SK-N-SH treated with all-trans-retinoic acid at 6 μM for 48 hours (cell line): ENCODE data around the gene TRAK1.
A peak's percentile ranks its signal among the peaks of the same experiment; 100 is the strongest.

ENCODE experiments used
- ATAC-seq: fragments of 200-7000 bp; cut with Tn5 transposase; 3 replicates; pipeline ENCODE4 v1.9.1; 2020; ENCODE audit warnings: mild to moderate bottlenecking, moderate library complexity
- BACH2 ChIP-seq: fragments of 250-450 bp; sonication (Bioruptor Pico); IDR thresholded peaks from 2 replicates; pipeline ENCODE4 v1.9.0; 2021; ENCODE audit warnings: mild to moderate bottlenecking, borderline replicate concordance
- CSDC2 ChIP-seq: fragments of 250-450 bp; sonication (Bioruptor Pico); IDR thresholded peaks from 2 replicates; pipeline ENCODE4 v1.5.0; 2020; ENCODE audit warnings: mild to moderate bottlenecking, moderate library complexity
- ESRRG ChIP-seq: fragments of 250-450 bp; sonication (Bioruptor Pico); IDR thresholded peaks from 2 replicates; pipeline ENCODE4 v1.6.1; 2021; ENCODE audit warnings: mild to moderate bottlenecking
- ISL1 ChIP-seq: fragments of 250-450 bp; sonication (Bioruptor Pico); IDR thresholded peaks from 2 replicates; pipeline ENCODE4 v2.1.2; 2022; ENCODE audit warnings: mild to moderate bottlenecking, moderate library complexity
- PPARA ChIP-seq: fragments of 250-450 bp; sonication (Bioruptor Pico); IDR thresholded peaks from 2 replicates; pipeline ENCODE4 v1.5.0; 2020; ENCODE audit warnings: mild to moderate bottlenecking, borderline replicate concordance
- RARB ChIP-seq: fragments of 250-450 bp; sonication (Bioruptor Pico); IDR thresholded peaks from 2 replicates; pipeline ENCODE4 v1.8.0; 2021; ENCODE audit warnings: mild to moderate bottlenecking, moderate library complexity
- TCF4 ChIP-seq: fragments of 250-450 bp; sonication (Bioruptor Pico); IDR thresholded peaks from 2 replicates; pipeline ENCODE4 v1.8.0; 2021; ENCODE audit warnings: mild to moderate bottlenecking, moderate library complexity, borderline replicate concordance
- TOX ChIP-seq: fragments of 250-450 bp; sonication (Bioruptor Pico); IDR thresholded peaks from 2 replicates; pipeline ENCODE4 v1.8.0; 2021; ENCODE audit warnings: mild to moderate bottlenecking, moderate library complexity, borderline replicate concordance
- ZFP30 ChIP-seq: fragments of 450-650 bp; formaldehyde crosslinking; IDR thresholded peaks from 2 replicates; pipeline ENCODE4 v1.5.0; 2022; ENCODE audit warnings: mild to moderate bottlenecking, moderate library complexity
- ZNF565 ChIP-seq: fragments of 450-650 bp; formaldehyde crosslinking; conservative IDR thresholded peaks from 2 replicates; pipeline ENCODE4 v1.5.0; 2020; ENCODE audit warnings: low read depth, mild to moderate bottlenecking, moderate library complexity
- ZNF70 ChIP-seq: fragments of 450-650 bp; formaldehyde crosslinking; IDR thresholded peaks from 2 replicates; pipeline ENCODE4 v1.5.0; 2020; ENCODE audit warnings: mild to moderate bottlenecking, moderate library complexity
- ZNF8 ChIP-seq: fragments of 450-650 bp; formaldehyde crosslinking; IDR thresholded peaks from 2 replicates; pipeline ENCODE4 v1.5.0; 2020; ENCODE audit warnings: mild to moderate bottlenecking, moderate library complexity
- TF ChIP-seq, protein P1 (sequence below): fragments of 250-450 bp; sonication (Bioruptor Pico); IDR thresholded peaks from 2 replicates; pipeline ENCODE4 v1.5.0; 2020; ENCODE audit warnings: mild to moderate bottlenecking, moderate library complexity
- TF ChIP-seq, protein P2 (sequence below): fragments of 250-450 bp; sonication (Bioruptor Pico); IDR thresholded peaks from 2 replicates; pipeline ENCODE4 v1.8.0; 2021; ENCODE audit warnings: low read depth, mild to moderate bottlenecking, moderate library complexity, borderline replicate concordance
- TF ChIP-seq, protein P3 (sequence below): fragments of 250-450 bp; sonication (Bioruptor Pico); IDR thresholded peaks from 2 replicates; pipeline ENCODE4 v1.5.1; 2021; ENCODE audit warnings: mild to moderate bottlenecking, moderate library complexity
- TF ChIP-seq, protein P4 (sequence below): fragments of 250-450 bp; sonication (Bioruptor Pico); IDR thresholded peaks from 2 replicates; pipeline ENCODE4 v1.8.0; 2020; ENCODE audit warnings: mild to moderate bottlenecking, moderate library complexity, borderline replicate concordance

The TRAK1 gene

DNA sequence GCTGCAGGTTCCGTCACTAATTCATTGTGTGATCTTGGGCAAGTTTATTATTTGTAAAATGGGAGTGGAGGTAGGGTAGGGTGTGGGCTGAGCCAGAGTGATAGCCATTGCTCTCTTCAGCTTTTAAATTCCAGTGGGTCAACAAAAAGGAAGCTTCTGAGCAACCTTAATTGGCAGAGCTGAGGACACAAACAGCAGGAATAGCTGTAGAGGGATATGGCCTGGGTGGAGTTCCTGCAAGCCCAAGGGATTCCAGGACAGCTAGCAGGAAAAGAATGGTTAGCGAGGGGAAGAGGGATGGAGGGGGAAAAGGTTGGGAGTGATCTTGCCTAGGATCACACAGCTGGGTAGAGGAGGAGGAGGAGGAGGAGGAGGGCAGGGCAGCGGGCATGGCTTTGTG, 163.4 kb downstream of the TRAK1 start (continued):
- TF ChIP-seq, protein P1, sequence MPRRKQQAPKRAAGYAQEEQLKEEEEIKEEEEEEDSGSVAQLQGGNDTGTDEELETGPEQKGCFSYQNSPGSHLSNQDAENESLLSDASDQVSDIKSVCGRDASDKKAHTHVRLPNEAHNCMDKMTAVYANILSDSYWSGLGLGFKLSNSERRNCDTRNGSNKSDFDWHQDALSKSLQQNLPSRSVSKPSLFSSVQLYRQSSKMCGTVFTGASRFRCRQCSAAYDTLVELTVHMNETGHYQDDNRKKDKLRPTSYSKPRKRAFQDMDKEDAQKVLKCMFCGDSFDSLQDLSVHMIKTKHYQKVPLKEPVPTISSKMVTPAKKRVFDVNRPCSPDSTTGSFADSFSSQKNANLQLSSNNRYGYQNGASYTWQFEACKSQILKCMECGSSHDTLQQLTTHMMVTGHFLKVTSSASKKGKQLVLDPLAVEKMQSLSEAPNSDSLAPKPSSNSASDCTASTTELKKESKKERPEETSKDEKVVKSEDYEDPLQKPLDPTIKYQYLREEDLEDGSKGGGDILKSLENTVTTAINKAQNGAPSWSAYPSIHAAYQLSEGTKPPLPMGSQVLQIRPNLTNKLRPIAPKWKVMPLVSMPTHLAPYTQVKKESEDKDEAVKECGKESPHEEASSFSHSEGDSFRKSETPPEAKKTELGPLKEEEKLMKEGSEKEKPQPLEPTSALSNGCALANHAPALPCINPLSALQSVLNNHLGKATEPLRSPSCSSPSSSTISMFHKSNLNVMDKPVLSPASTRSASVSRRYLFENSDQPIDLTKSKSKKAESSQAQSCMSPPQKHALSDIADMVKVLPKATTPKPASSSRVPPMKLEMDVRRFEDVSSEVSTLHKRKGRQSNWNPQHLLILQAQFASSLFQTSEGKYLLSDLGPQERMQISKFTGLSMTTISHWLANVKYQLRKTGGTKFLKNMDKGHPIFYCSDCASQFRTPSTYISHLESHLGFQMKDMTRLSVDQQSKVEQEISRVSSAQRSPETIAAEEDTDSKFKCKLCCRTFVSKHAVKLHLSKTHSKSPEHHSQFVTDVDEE: no peak
- no peak for TF ChIP-seq ISL1
- TF ChIP-seq BACH2 (CRISPR knock-in tag): no peak
- TF ChIP-seq TOX (CRISPR knock-in tag): no peak
- TF ChIP-seq, all 23 proteins: peak for 0

DNA sequence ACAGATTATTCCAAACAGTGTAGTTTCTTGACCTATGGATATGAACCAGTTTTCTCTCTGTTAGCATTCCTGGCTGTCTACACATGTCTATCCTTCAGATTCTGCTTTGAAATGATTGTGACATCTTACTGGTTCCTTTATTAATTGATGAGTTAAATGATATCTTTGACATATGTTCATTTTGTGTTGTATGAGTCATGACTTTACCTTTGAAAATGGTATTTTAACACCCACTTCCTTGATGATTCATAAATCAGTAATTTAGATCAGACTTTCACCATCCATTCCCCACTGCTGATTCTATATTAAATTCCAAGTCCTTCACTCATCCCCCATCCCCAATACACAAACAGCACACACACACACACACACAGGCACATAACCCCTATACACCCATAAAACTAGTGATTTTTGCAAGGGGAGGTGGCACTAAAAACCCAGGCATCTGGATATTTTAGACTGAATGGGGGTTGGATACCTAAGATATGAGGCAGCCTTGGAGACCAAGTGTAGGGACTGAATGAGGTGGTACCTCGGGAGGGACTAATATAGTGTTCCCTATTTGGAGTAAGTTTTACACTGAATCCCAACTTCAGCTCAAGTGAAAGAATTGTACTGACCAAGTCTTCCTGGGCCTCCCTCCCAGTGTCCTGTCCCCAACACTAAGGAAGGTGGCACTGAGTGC, 165.1 kb downstream of the TRAK1 start:
- TF ChIP-seq ZNF8 (CRISPR knock-in tag) (no peak), ISL1 (peak; percentile 56)
- ATAC-seq: peak; percentile 53; the same call in 2 of the 3 replicates

DNA sequence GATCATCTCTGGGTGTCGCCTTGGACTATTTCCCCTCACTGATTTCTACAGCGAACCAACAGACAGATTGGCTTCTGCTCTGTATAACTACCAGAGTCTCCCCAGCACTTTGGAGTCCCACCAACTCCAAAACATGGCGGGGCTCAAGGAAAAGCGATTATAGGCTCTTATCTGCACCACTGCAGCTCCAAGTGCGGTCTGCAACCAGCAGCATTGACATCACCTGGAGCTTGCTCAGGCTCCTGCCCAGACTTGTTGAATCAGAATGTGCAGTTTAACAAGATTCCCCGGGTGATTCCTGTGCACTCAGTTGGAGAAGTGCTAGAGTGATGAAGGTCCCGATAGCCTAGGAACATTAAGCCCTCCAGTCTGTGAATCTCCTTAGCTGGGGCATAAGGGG, 165.8 kb downstream of the TRAK1 start:
- ATAC-seq: no peak
- no peak for TF ChIP-seq RARB (CRISPR knock-in tag)
- TF ChIP-seq ZFP30: no peak

DNA sequence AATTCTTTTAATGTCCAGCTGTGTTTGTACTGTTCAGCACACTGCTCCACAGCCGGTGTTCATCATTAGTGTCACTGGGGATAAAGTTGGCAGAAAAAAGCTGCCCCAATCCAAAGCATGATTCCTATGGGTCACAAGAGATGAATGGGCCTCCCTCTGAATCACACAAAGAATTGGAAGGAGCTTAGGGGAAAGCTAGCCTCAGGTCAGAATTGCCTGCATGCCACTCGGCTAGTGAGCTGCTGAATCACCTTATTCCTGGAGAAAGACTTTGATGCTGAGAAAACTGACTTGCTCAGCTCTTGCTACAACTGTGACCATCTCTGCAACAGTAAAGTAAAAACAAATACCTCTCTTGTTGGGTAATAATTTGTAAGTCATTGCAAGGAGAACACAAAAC, 171.4 kb downstream of the TRAK1 start:
- TF ChIP-seq ZNF8 (CRISPR knock-in tag) (no peak), ISL1 (no peak)
- ATAC-seq: no peak

DNA sequence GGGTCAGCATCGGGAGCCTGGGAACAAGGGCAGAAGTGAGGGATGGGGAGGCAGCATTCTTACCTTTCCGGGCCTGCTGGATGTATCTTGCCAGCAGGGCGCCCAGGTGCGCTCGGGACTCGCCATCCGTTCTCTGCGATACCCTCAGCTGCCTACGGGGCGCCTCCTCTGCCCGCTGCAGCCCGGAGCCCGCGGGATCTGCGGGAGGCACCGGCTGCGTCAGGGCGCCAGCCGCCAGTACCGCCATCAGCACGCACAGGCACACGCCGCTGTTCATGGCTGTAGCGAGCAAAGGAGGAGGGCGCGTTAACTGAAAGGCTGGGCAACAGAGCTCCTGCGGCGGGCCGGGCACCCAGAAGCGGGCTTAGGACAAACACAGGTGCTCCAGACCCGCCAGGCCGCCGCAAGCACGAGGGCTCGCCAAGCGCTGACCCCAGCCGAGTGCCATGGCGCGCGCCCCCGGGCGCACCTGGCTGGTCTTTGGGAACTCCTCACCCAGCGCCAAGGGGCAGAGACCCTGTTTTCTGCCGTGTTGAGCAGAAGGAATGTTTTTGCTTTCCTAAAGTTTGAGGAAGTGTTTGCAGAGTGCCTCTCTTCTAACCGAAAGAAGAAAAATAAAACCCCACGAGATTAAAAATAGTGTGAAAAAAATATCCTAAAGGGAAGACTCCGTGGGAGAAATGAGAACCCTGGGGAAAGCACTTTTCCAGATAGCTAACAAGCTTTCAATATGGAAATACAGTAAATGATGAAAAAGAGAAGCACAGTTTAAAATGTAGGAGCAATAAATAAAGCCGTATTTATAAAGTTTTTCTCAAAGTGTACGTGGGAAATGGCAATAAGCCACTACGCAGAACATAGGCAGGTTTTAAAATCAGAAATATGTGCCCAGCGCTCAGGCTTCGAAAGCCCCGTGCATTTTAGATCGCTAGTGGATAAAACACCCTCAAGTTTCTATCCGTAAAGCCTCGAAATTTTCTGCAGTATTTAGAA, 172.5 kb downstream of the TRAK1 start:
- TF ChIP-seq ZNF8 (CRISPR knock-in tag) (no peak), ZNF565 (CRISPR knock-in tag) (no peak), ISL1 (no peak), CSDC2 (CRISPR knock-in tag) (no peak), TOX (CRISPR knock-in tag) (no peak), TCF4 (CRISPR knock-in tag) (no peak), ESRRG (no peak), PPARA (CRISPR knock-in tag) (no peak)
- TF ChIP-seq, protein P1: no peak
- TF ChIP-seq, protein P2, sequence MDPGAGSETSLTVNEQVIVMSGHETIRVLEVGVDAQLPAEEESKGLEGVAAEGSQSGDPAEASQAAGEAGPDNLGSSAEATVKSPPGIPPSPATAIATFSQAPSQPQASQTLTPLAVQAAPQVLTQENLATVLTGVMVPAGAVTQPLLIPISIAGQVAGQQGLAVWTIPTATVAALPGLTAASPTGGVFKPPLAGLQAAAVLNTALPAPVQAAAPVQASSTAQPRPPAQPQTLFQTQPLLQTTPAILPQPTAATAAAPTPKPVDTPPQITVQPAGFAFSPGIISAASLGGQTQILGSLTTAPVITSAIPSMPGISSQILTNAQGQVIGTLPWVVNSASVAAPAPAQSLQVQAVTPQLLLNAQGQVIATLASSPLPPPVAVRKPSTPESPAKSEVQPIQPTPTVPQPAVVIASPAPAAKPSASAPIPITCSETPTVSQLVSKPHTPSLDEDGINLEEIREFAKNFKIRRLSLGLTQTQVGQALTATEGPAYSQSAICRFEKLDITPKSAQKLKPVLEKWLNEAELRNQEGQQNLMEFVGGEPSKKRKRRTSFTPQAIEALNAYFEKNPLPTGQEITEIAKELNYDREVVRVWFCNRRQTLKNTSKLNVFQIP (CRISPR knock-in tag): no peak

DNA sequence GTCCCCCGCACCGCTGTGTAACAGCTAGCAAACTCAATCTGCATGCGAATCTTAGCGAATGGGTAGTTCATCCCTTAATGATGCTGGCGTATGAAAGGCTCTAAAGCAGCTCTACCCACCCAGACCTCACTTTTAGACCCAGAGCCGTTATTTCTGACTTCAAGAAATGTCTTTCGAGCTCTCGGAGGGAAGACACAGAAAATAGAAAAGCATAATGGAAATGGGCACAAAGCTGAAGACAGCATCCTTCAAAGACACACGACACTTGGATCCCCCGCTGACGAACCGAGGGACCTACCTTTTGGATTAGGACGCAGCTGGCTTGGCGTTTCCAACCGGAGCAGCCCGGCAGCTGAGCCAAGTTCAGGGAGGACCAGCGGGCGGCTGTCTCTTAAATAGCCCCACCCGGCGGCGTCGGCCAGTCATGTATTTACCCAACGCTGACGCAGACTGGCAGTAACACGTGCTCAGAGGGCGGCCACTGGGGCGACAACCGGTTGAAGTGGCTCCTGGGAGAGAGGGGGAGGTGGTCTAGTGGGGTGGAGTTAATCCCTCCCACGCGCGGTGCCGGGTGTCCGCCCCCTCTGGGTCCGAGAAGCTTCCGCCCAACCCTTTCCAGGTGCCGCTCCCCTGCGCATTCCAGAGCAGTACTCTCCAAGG, 173.4 kb downstream of the TRAK1 start:
- no peak for TF ChIP-seq ZNF70
- TF ChIP-seq, protein P3, sequence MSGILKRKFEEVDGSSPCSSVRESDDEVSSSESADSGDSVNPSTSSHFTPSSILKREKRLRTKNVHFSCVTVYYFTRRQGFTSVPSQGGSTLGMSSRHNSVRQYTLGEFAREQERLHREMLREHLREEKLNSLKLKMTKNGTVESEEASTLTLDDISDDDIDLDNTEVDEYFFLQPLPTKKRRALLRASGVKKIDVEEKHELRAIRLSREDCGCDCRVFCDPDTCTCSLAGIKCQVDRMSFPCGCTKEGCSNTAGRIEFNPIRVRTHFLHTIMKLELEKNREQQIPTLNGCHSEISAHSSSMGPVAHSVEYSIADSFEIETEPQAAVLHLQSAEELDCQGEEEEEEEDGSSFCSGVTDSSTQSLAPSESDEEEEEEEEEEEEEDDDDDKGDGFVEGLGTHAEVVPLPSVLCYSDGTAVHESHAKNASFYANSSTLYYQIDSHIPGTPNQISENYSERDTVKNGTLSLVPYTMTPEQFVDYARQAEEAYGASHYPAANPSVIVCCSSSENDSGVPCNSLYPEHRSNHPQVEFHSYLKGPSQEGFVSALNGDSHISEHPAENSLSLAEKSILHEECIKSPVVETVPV (CRISPR knock-in tag): no peak
- TF ChIP-seq, protein P4, sequence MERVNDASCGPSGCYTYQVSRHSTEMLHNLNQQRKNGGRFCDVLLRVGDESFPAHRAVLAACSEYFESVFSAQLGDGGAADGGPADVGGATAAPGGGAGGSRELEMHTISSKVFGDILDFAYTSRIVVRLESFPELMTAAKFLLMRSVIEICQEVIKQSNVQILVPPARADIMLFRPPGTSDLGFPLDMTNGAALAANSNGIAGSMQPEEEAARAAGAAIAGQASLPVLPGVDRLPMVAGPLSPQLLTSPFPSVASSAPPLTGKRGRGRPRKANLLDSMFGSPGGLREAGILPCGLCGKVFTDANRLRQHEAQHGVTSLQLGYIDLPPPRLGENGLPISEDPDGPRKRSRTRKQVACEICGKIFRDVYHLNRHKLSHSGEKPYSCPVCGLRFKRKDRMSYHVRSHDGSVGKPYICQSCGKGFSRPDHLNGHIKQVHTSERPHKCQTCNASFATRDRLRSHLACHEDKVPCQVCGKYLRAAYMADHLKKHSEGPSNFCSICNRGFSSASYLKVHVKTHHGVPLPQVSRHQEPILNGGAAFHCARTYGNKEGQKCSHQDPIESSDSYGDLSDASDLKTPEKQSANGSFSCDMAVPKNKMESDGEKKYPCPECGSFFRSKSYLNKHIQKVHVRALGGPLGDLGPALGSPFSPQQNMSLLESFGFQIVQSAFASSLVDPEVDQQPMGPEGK (CRISPR knock-in tag): no peak
- no peak for TF ChIP-seq TOX (CRISPR knock-in tag)
- TF ChIP-seq RARB (CRISPR knock-in tag): no peak
- peak; percentile 58 for ATAC-seq

More for the DNA sequence above, 172.5 kb downstream of the TRAK1 start:
- peak; percentile 67 for ATAC-seq
